Calu3 (cell line): ENCODE results near the gene SCFD2. TPM values are rescaled to one million over a fixed set of nuclear protein-coding genes. Genes with fewer than 3 reads are reported as not detected.
A peak's percentile ranks its signal among the peaks of the same experiment; 100 is the strongest.

ENCODE experiments used
- BruUV-seq: library from RNA; stranded (reverse); fragments of 400-500 nt; replicated peaks from 2 replicates; lab custom pipeline; 2021; lab: Mats Ljungman, UMichigan
- CTCF ChIA-PET: fragments of 300-600 bp; sonication (Branson Sonifier 250); formaldehyde crosslinking; loops from one replicate; lab custom pipeline; 2022; ENCODE audit warnings: antibody characterized with exemption; lab: Charles Lee
- DNase-seq: peaks from one replicate; pipeline ENCODE4 v3.0.0; 2022
- H3K27ac Mint-ChIP-seq: one replicate; pipeline ENCODE4 v1.8.0; 2022; ENCODE audit warnings: mixed read lengths; ENCODE audit not compliant: unreplicated experiment
- H3K27me3 Mint-ChIP-seq: one replicate; pipeline ENCODE4 v1.8.0; 2022; ENCODE audit warnings: mixed read lengths; ENCODE audit not compliant: unreplicated experiment
- H3K36me3 Mint-ChIP-seq: one replicate; pipeline ENCODE4 v1.8.0; 2022; ENCODE audit warnings: mild to moderate bottlenecking, moderate library complexity, mixed read lengths; ENCODE audit not compliant: insufficient read depth, unreplicated experiment
- H3K4me1 Mint-ChIP-seq: one replicate; pipeline ENCODE4 v1.8.0; 2022; ENCODE audit warnings: mild to moderate bottlenecking, low read depth, mixed read lengths; ENCODE audit not compliant: unreplicated experiment
- H3K4me3 Mint-ChIP-seq: one replicate; pipeline ENCODE4 v1.8.0; 2022; ENCODE audit warnings: mild to moderate bottlenecking, low read depth, moderate library complexity, mixed read lengths; ENCODE audit not compliant: unreplicated experiment
- H3K9me3 Mint-ChIP-seq: one replicate; pipeline ENCODE4 v1.8.0; 2022; ENCODE audit warnings: low read depth, mixed read lengths; ENCODE audit not compliant: unreplicated experiment
- intact Hi-C: fragments of 100-400 bp; cut with micrococcal nuclease; formaldehyde crosslinking; loops from one replicate; pipeline ENCODE4 v1.10.0; 2022; ENCODE audit not compliant: unreplicated experiment
- total RNA-seq: library from RNA; stranded (reverse); gene quantifications from 2 replicates; pipeline ENCODE4 v1.2.3, GENCODE V29; 2022
- TF ChIP-seq, protein P1 (sequence below): fragments of 200-600 bp; IDR thresholded peaks from one replicate; pipeline ENCODE4 v1.8.0; 2022; ENCODE audit warnings: antibody characterized with exemption; ENCODE audit not compliant: unreplicated experiment

Gene SCFD2
- total RNA-seq, 1 experiment from 2014 or later, result 16.7 TPM

DNA sequence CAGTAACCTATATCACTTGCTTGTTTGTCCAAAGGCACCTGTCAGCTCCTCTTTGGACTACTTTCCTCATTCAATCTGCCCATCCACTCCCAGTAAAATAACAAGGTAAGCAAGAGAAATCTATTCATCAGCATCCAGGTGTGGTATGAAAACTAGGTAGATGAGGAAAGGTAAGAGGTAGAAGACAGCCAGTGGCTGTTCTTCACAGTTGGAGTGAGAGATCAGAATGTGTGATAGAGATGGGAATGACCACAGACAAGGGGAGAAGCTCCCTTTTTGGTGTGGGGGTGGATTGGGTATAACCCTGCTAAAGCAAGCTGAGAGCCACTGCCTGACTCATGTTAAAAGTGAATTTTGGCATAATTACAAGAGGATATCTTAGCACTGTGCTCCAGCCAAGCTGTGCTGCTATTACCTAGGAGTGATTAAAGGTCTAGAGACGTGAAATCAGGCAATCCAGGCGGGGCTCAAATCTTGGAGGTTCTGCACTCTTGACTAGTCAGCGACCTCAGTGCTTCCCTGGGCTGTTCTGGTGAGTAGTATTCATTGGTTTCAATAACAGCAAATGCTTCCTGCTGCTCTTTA, 531.8 kb downstream of the SCFD2 start:
- no peaks in the 10 kb centered on the region for H3K36me3 Mint-ChIP-seq
- no TSS peak for BruUV-seq
- intact Hi-C loops, result no loop called here
- H3K4me3 Mint-ChIP-seq, result no peak overlapping the region
- no peaks in the 10 kb centered on the region for H3K9me3 Mint-ChIP-seq
- TF ChIP-seq, protein P1, sequence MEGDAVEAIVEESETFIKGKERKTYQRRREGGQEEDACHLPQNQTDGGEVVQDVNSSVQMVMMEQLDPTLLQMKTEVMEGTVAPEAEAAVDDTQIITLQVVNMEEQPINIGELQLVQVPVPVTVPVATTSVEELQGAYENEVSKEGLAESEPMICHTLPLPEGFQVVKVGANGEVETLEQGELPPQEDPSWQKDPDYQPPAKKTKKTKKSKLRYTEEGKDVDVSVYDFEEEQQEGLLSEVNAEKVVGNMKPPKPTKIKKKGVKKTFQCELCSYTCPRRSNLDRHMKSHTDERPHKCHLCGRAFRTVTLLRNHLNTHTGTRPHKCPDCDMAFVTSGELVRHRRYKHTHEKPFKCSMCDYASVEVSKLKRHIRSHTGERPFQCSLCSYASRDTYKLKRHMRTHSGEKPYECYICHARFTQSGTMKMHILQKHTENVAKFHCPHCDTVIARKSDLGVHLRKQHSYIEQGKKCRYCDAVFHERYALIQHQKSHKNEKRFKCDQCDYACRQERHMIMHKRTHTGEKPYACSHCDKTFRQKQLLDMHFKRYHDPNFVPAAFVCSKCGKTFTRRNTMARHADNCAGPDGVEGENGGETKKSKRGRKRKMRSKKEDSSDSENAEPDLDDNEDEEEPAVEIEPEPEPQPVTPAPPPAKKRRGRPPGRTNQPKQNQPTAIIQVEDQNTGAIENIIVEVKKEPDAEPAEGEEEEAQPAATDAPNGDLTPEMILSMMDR, result no peak
- CTCF ChIA-PET, result no interaction called here
- H3K27me3 Mint-ChIP-seq, result peaks cover 10% of the 10 kb centered on the region
- peaks cover 11% of the 10 kb centered on the region for H3K4me1 Mint-ChIP-seq
- H3K27ac Mint-ChIP-seq, result no peak overlapping the region
- DNase-seq, result no peak

DNA sequence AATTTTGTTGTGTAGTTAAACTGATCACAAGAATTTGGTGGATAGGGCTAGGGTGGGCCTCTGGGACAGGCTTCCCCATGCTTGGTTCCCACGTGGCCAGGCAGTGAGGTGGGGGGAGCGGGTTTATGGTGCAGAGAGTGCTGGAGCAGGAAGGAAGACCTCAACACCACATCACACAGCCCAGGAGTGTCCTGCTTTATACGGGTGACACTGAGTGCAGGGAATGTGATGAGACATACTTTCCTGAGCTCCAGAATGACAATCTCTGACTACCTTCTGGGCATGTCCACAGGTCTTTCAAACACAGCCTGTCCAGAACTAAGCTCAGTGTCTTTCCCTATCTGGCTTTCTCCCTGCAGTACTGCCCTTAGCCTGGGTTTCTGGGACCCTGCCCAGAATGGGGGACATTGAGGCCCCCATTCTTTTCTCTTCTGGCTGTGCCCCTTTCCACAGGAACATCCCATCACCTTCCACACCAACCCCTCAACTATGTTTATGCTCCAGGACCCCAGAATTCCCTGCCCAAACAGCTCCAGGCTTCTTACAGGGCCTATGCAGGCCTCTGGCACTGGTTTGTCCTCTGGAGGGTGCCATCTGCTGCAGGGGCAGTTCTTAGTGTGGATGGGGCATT, 540.3 kb downstream of the SCFD2 start:
- TF ChIP-seq, protein P1, result no peak
- BruUV-seq, result no TSS peak
- DNase-seq, result no peak
- Mint-ChIP-seq H3K27me3 (no peaks in the 10 kb centered on the region), H3K9me3 (peaks cover 2% of the 10 kb centered on the region), H3K4me3 (no peak overlapping the region), H3K36me3 (no peaks in the 10 kb centered on the region), H3K27ac (no peak overlapping the region), H3K4me1 (peaks cover 26% of the 10 kb centered on the region)
- intact Hi-C loops, result no loop called here
- CTCF ChIA-PET, result no interaction called here

DNA sequence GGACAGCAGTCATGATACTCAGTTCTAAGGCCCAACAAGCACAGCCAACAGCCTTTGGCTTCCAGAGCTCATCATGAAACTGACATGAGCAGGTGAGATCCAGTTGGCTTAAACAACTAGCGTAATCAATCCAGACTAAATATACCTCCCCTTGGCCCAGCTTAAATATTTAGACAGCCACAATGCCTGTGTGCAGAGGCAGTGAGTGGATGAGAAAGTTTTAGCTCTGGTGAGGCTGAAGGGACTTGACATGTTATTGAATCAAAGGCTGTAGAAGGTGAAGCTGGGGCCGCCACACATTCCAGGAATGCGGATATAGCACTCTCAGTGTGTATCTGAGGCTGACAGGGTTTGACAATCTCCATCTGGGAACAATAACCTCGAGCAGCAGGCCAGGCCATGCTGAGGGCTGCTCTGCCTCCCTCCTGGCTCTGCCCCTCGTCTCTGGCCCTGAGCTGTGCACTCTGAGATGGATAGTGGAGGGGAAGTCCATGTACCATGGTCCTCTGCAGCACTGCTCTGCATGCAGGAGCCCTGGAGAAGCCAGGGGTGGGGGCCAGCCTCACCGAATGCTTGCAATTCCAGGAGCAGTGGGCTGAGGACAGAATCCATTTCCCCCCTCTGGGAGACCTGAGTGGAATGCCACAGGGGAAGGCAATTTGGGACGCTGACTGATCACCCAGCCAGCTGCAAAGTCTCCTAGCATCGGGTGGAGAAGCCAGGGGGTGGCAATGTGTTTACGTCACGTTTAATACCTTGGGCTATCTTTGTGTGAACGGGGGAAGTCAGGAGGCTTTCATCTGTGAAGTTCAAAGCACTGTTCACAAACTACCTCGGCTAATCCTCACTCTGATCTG, 541.0 kb downstream of the SCFD2 start:
- Mint-ChIP-seq H3K4me3 (no peak overlapping the region), H3K36me3 (no peaks in the 10 kb centered on the region), H3K27ac (no peak overlapping the region), H3K27me3 (no peaks in the 10 kb centered on the region), H3K4me1 (peaks cover 26% of the 10 kb centered on the region), H3K9me3 (peaks cover 2% of the 10 kb centered on the region)
- peak; percentile 22 for DNase-seq
- intact Hi-C loops, result no loop called here
- no TSS peak for BruUV-seq
- TF ChIP-seq, protein P1, result no peak
- CTCF ChIA-PET, result no interaction called here

GRCh38 chr4:52824270-52824602, 541.6 kb downstream of the SCFD2 start:
- peaks cover 26% of the 10 kb centered on the region for H3K4me1 Mint-ChIP-seq
- DNase-seq, result no peak
- H3K9me3 Mint-ChIP-seq, result peaks cover 2% of the 10 kb centered on the region
- no peak overlapping the region for H3K27ac Mint-ChIP-seq
- no peak overlapping the region for H3K4me3 Mint-ChIP-seq
- intact Hi-C loops, result no loop called here
- CTCF ChIA-PET, result no interaction called here
- TF ChIP-seq, protein P1, result no peak
- no peaks in the 10 kb centered on the region for H3K27me3 Mint-ChIP-seq
- no peaks in the 10 kb centered on the region for H3K36me3 Mint-ChIP-seq
- no TSS peak for BruUV-seq
